MM.1S (cell line): Measurements from ENCODE around the gene PLCB2.
A peak's percentile ranks its signal among the peaks of the same experiment; 100 is the strongest.

ENCODE experiments used
- DNase-seq: peaks from one replicate; pipeline ENCODE4 v3.0.0-alpha.2; 2015
- H2AFZ ChIP-seq: fragments of 300-600 bp; sonication (generic); 2 replicates; pipeline ENCODE4 v1.6.0; 2016; ENCODE audit warnings: antibody characterized with exemption, low read length
- H3F3A ChIP-seq: fragments of 300-600 bp; sonication (generic); 2 replicates; pipeline ENCODE4 v1.6.1; 2016; ENCODE audit warnings: mild to moderate bottlenecking, antibody characterized with exemption, low read length, moderate library complexity, mixed read lengths; ENCODE audit not compliant: insufficient read depth
- H3K27ac ChIP-seq: fragments of 300-600 bp; sonication (generic); 2 replicates; pipeline ENCODE4 v1.5.1; 2016; ENCODE audit warnings: mild to moderate bottlenecking, low read length
- H3K27me3 ChIP-seq: fragments of 300-600 bp; sonication (generic); replicated peaks from 2 replicates; pipeline ENCODE4 v1.6.0; 2016; ENCODE audit warnings: low read length; ENCODE audit not compliant: insufficient read depth
- H3K36me3 ChIP-seq: fragments of 300-600 bp; sonication (generic); replicated peaks from 2 replicates; pipeline ENCODE4 v1.6.1; 2016; ENCODE audit warnings: mild to moderate bottlenecking, low read length, mixed read lengths; ENCODE audit not compliant: insufficient read depth
- H3K4me1 ChIP-seq: fragments of 300-600 bp; sonication (generic); 2 replicates; pipeline ENCODE4 v1.6.1; 2016; ENCODE audit warnings: low read length, mixed read lengths
- H3K4me2 ChIP-seq: fragments of 300-600 bp; sonication (generic); 2 replicates; pipeline ENCODE4 v1.6.0; 2016; ENCODE audit warnings: low read depth, low read length
- H3K4me3 ChIP-seq: fragments of 300-600 bp; sonication (generic); 2 replicates; pipeline ENCODE4 v1.5.1; 2016; ENCODE audit warnings: low read length, mixed read lengths
- H3K79me2 ChIP-seq: fragments of 300-600 bp; sonication (generic); 2 replicates; pipeline ENCODE4 v1.6.1; 2016; ENCODE audit warnings: mixed run types, low read length, mixed read lengths
- H3K9ac ChIP-seq: fragments of 300-600 bp; sonication (generic); 2 replicates; pipeline ENCODE4 v1.6.1; 2016; ENCODE audit warnings: low read length, mixed read lengths
- H3K9me2 ChIP-seq: fragments of 300-600 bp; sonication (generic); replicated peaks from 2 replicates; pipeline ENCODE4 v1.6.1; 2016; ENCODE audit warnings: mild to moderate bottlenecking, low read length, mixed read lengths; ENCODE audit not compliant: insufficient read depth
- H3K9me3 ChIP-seq: fragments of 300-600 bp; sonication (generic); replicated peaks from 2 replicates; pipeline ENCODE4 v1.6.1; 2016; ENCODE audit warnings: mild to moderate bottlenecking, low read length, mixed read lengths; ENCODE audit not compliant: insufficient read depth
- H4K20me1 ChIP-seq: fragments of 300-600 bp; sonication (generic); 2 replicates; pipeline ENCODE4 v1.6.1; 2016; ENCODE audit warnings: mild to moderate bottlenecking, low read length, moderate library complexity, mixed read lengths; ENCODE audit not compliant: insufficient read depth
- EZH2 ChIP-seq: fragments of 300-600 bp; sonication (generic); optimal IDR thresholded peaks from 2 replicates; pipeline ENCODE3; 2017; ENCODE audit warnings: low read depth, mild to moderate bottlenecking, antibody characterized with exemption, low read length, mixed read lengths
- EZH2phosphoT487 ChIP-seq: fragments of 300-600 bp; sonication (generic); IDR thresholded peaks from 2 replicates; pipeline ENCODE4 v1.6.1; 2018; ENCODE audit warnings: antibody characterized with exemption, low read length
- TF ChIP-seq, protein P1 (sequence below): fragments of 300-600 bp; sonication (generic); IDR thresholded peaks from 2 replicates; pipeline ENCODE4 v1.5.1; 2016; ENCODE audit warnings: antibody characterized with exemption, low read length, mixed read lengths

PLCB2 gene

DNA sequence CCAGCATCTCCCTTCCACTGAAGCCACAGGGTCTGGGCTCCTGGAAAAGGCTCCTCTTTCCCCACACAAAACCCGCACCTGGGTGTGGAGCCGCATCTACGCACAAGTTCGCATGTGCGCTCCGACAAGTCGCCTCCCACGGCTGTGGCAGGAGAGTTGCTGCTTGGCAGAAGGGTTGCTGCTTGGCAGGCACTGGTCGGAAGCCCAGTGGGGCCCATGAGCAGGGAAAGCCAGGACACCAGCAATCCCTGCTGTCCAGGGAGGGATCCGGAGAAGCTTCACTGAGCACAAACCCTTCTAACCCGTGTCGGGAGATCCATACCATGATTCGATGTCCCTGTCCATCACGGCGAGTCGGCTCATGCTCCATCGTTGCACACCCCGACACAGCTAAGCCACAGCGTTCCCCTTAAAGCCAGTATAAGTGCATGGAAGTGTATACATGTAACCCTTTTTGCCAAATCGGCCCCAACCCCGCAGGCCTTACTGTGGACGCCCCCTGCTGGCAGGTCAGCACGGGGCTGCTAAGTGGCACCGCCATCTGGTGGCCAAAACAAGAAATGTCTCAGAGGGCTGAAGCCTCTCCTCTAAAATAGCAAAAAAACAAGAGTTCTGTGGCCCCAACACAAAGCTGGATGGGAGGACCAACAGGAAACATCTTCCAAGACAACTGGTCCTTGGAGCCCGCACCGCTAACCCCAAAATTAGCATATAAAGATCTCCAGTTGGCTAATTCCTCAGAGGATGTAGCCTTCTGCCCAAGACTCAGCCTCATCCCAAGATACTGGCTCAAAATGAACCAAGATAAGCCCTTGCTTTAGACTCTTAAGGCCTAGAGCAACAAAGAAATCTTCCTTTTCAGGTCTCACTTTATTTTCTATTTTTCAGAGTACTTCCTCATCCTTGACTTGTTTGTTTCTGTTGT is 33.1 kb downstream of the PLCB2 start:
- Histone ChIP-seq H3K4me2 (no peak overlapping the region), H3K9ac (no peak overlapping the region), H3K4me3 (no peak overlapping the region), H3F3A (no peaks in the 10 kb centered on the region), H3K9me3 (no peaks in the 10 kb centered on the region), H2AFZ (peak overlapping the region; percentile 42; the same call in 1 of the 2 replicates), H3K36me3 (no peaks in the 10 kb centered on the region), H3K27ac (no peak overlapping the region), H3K9me2 (no peaks in the 10 kb centered on the region), H4K20me1 (no peaks in the 10 kb centered on the region), H3K79me2 (no peaks in the 10 kb centered on the region), H3K27me3 (peaks cover 15% of the 10 kb centered on the region), H3K4me1 (no peaks in the 10 kb centered on the region)
- DNase-seq, result peak; percentile 78
- no peak for TF ChIP-seq EZH2phosphoT487
- TF ChIP-seq, protein P1, sequence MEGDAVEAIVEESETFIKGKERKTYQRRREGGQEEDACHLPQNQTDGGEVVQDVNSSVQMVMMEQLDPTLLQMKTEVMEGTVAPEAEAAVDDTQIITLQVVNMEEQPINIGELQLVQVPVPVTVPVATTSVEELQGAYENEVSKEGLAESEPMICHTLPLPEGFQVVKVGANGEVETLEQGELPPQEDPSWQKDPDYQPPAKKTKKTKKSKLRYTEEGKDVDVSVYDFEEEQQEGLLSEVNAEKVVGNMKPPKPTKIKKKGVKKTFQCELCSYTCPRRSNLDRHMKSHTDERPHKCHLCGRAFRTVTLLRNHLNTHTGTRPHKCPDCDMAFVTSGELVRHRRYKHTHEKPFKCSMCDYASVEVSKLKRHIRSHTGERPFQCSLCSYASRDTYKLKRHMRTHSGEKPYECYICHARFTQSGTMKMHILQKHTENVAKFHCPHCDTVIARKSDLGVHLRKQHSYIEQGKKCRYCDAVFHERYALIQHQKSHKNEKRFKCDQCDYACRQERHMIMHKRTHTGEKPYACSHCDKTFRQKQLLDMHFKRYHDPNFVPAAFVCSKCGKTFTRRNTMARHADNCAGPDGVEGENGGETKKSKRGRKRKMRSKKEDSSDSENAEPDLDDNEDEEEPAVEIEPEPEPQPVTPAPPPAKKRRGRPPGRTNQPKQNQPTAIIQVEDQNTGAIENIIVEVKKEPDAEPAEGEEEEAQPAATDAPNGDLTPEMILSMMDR, result peak; percentile 100
- no peak for TF ChIP-seq EZH2

DNA sequence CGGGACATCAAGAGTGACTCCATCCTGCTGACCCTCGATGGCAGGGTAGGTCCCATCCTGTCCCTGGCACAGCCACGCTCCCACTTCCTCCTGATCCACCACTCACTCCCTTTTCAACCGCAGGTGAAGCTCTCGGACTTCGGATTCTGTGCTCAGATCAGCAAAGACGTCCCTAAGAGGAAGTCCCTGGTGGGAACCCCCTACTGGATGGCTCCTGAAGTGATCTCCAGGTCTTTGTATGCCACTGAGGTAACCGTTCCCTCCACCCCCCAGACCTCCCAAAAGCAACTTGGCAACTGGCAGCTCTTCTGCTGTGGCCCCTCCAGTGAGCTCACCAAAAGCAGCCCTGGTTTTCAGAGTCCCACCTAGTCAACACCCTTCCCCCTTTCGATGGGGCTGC is 34.3 kb downstream of the PLCB2 start:
- Histone ChIP-seq H3F3A (no peaks in the 10 kb centered on the region), H3K9ac (no peak overlapping the region), H3K9me3 (no peaks in the 10 kb centered on the region)

DNA sequence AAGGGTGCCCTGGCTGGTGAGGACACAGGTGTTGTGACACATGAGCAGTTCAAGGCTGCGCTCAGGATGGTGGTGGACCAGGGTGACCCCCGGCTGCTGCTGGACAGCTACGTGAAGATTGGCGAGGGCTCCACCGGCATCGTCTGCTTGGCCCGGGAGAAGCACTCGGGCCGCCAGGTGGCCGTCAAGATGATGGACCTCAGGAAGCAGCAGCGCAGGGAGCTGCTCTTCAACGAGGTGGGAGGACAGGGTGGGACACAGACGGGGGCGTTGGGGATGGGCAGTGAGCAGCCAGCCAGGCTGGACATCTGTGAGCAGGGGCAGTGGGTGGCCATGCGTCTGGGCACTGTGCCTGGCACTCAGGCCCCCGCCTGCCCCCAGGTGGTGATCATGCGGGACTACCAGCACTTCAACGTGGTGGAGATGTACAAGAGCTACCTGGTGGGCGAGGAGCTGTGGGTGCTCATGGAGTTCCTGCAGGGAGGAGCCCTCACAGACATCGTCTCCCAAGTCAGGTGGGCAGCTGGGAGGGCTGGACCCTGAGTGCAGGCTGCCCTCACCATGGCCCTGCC is 35.2 kb downstream of the PLCB2 start:
- Histone ChIP-seq H3K4me3 (no peak overlapping the region), H3K27ac (no peak overlapping the region), H3K4me1 (no peaks in the 10 kb centered on the region), H3K4me2 (no peak overlapping the region), H3K79me2 (no peaks in the 10 kb centered on the region), H3K9me2 (no peaks in the 10 kb centered on the region), H3K9me3 (no peaks in the 10 kb centered on the region), H2AFZ (no peak overlapping the region), H4K20me1 (no peaks in the 10 kb centered on the region), H3K36me3 (no peaks in the 10 kb centered on the region), H3K9ac (no peak overlapping the region), H3K27me3 (no peaks in the 10 kb centered on the region; the same call in 1 of the 2 replicates), H3F3A (no peaks in the 10 kb centered on the region)
- peak; percentile 27 for DNase-seq
- TF ChIP-seq EZH2phosphoT487 (no peak), EZH2 (no peak)
- TF ChIP-seq, protein P1, result peak; percentile 53

More for the DNA sequence above, 34.3 kb downstream of the PLCB2 start:
- H3K4me2 ChIP-seq, result no peak overlapping the region
- no peak overlapping the region for H3K4me3 ChIP-seq
- H3K79me2 ChIP-seq, result no peaks in the 10 kb centered on the region
- no peak overlapping the region for H3K27ac ChIP-seq
- TF ChIP-seq EZH2 (no peak), EZH2phosphoT487 (no peak)
- TF ChIP-seq, protein P1, result no peak
- H3K36me3 ChIP-seq, result no peaks in the 10 kb centered on the region
- H2AFZ ChIP-seq, result no peak overlapping the region
- DNase-seq, result no peak
- no peaks in the 10 kb centered on the region for H3K4me1 ChIP-seq
- H3K9me2 ChIP-seq, result no peaks in the 10 kb centered on the region
- H4K20me1 ChIP-seq, result no peaks in the 10 kb centered on the region
- peaks cover 6% of the 10 kb centered on the region; the same call in 1 of the 2 replicates for H3K27me3 ChIP-seq
